HepG2 (cell line): ENCODE measurements around the gene CHST12. TPM values are rescaled to one million over a fixed set of nuclear protein-coding genes. Genes with fewer than 3 reads are reported as not detected.

ENCODE experiments used
- ATAC-seq: fragments of 200-7000 bp; cut with Tn5 transposase; 3 replicates; pipeline ENCODE4 v1.9.1; 2020; ENCODE audit warnings: mild to moderate bottlenecking, moderate library complexity
- BruUV-seq: library from RNA; stranded (reverse); fragments of 400-500 nt; replicated peaks from 2 replicates; lab custom pipeline; 2021; lab: Mats Ljungman, UMichigan
- CTCF ChIA-PET: fragments of 300-600 bp; formaldehyde crosslinking; extraction: SDS; loops from one replicate; lab custom pipeline; 2021; ENCODE audit warnings: low total read pairs, inconsistent platforms, low intra/inter-chr PET ratio; lab: Yijun Ruan, JAX
- POLR2A ChIA-PET: fragments of 350-600 bp; sonication (Branson Sonifier 250); formaldehyde crosslinking; loops from one replicate; lab custom pipeline; 2020; ENCODE audit warnings: antibody characterized with exemption, inconsistent platforms; lab: Yijun Ruan, JAX
- DNase-seq: peaks from one replicate; pipeline ENCODE4 v3.0.0-alpha.2; 2015; ENCODE audit warnings: low spot score
- FAIRE-seq: peaks from 3 replicates; lab custom pipeline; 2011; peaks lifted over from hg19 to GRCh38; lab: Jason Lieb, UNC
- H2AFZ ChIP-seq: one replicate; pipeline ENCODE4 v1.6.1; 2011; ENCODE audit warnings: low read length, inconsistent platforms
- H3K27ac ChIP-seq: fragments of 300-600 bp; 3 replicates; pipeline ENCODE4 v1.8.0; 2011; ENCODE audit warnings: mixed run types, mild to moderate bottlenecking, mixed read lengths, low read length, inconsistent platforms; ENCODE audit not compliant: insufficient read depth; ENCODE audit errors: extremely low read length
- H3K27me3 ChIP-seq, 2 experiments: fragments of 200-600 bp in 1 of 2; 2 replicates in 1 of 2; 3 replicates in 1 of 2; pipeline versions ENCODE4 v1.6.0 to v1.8.0; 2011; ENCODE audit warnings: low read length in 2 of 2, mild to moderate bottlenecking in 2 of 2, moderate library complexity in 2 of 2, inconsistent platforms in 1 of 2; ENCODE audit not compliant: insufficient read depth in 2 of 2, control insufficient read depth in 1 of 2
- H3K36me3 ChIP-seq, 2 experiments: fragments of 200-600 bp in 1 of 2; replicated peaks in 1 of 2; 2 replicates in 1 of 2; 3 replicates in 1 of 2; pipeline versions ENCODE4 v1.5.1 to v1.8.0; 2011; ENCODE audit warnings: low read length in 2 of 2, inconsistent platforms in 1 of 2; ENCODE audit not compliant: insufficient read depth in 2 of 2, control insufficient read depth in 1 of 2
- H3K4me1 ChIP-seq: 2 replicates; pipeline ENCODE4 v1.5.1; 2012; ENCODE audit warnings: low read length, inconsistent platforms; ENCODE audit not compliant: insufficient read depth
- H3K4me2 ChIP-seq: 2 replicates; pipeline ENCODE4 v1.6.0; 2011; ENCODE audit warnings: low read depth, low read length, inconsistent platforms
- H3K4me3 ChIP-seq, 3 experiments: fragments of 200-600 bp in 1 of 3; sonication (generic), shearing (Covaris generic) in 1 of 3; replicated peaks in 1 of 3; 2 replicates each; pipeline ENCODE4 v1.5.1; 2011 to 2016; ENCODE audit warnings: low read length in 3 of 3, inconsistent platforms in 2 of 3, low read depth in 2 of 3, mild to moderate bottlenecking in 2 of 3, control low read depth in 1 of 3, mixed read lengths in 1 of 3; ENCODE audit not compliant: insufficient read depth in 1 of 3
- H3K79me2 ChIP-seq: one replicate; pipeline ENCODE4 v1.6.1; 2011; ENCODE audit warnings: low read length, inconsistent platforms; ENCODE audit not compliant: insufficient read depth
- H3K9ac ChIP-seq: 2 replicates; pipeline ENCODE4 v1.6.0; 2011; ENCODE audit warnings: mild to moderate bottlenecking, low read depth, low read length, inconsistent platforms; ENCODE audit not compliant: insufficient read depth
- H3K9me3 ChIP-seq: 2 replicates; pipeline ENCODE4 v1.5.1; 2012; ENCODE audit warnings: mild to moderate bottlenecking, low read length
- H4K20me1 ChIP-seq: 2 replicates; pipeline ENCODE4 v1.6.0; 2011; ENCODE audit warnings: inconsistent platforms, mild to moderate bottlenecking, low read length, moderate library complexity; ENCODE audit not compliant: insufficient read depth
- CBFB ChIP-seq: sonication (generic); formaldehyde crosslinking; IDR thresholded peaks from 2 replicates; pipeline ENCODE4 v1.4.0; 2020; ENCODE audit warnings: missing genetic modification reagents
- CEBPB ChIP-seq: IDR thresholded peaks from 2 replicates; pipeline ENCODE4 v1.6.1; 2011; ENCODE audit warnings: low read depth, low read length, improper control_type of control experiment, borderline replicate concordance
- ELF3 ChIP-seq: IDR thresholded peaks from 2 replicates; pipeline ENCODE4 v1.6.1; 2016; ENCODE audit warnings: missing genetic modification reagents, missing compliant biosample characterization
- NR3C1 ChIP-seq: sonication (generic); formaldehyde crosslinking; IDR thresholded peaks from 2 replicates; pipeline ENCODE4 v1.4.0; 2020; ENCODE audit warnings: missing genetic modification reagents
- PHB2 ChIP-seq: fragments of 450-650 bp; IDR thresholded peaks from 2 replicates; pipeline ENCODE4 v1.6.1; 2018; ENCODE audit not compliant: partially characterized antibody
- ZEB1 ChIP-seq: IDR thresholded peaks from 2 replicates; pipeline ENCODE4 v1.6.1; 2012; ENCODE audit warnings: mild to moderate bottlenecking, low read depth, inconsistent platforms; ENCODE audit not compliant: insufficient replicate concordance
- ZNF572 ChIP-seq: sonication (generic); formaldehyde crosslinking; IDR thresholded peaks from 2 replicates; pipeline ENCODE4 v1.5.1; 2020; ENCODE audit warnings: mild to moderate bottlenecking, missing genetic modification reagents
- WGBS: methylation state at CpG from one replicate; pipeline ENCODE4 v1.1.6; 2017; ENCODE audit warnings: low lambda C conversion rate; 5-methylcytosine and 5-hydroxymethylcytosine counted together
- in situ Hi-C: cut with HindIII; loops from 2 replicates; pipeline ENCODE4 v1.10.0; 2017; ENCODE audit warnings: low pct_unique_long_range_greater_than_20kb; ENCODE audit not compliant: extremely low pct_ligation_motif_present
- intact Hi-C: fragments of 100-400 bp; cut with micrococcal nuclease; formaldehyde crosslinking; loops from one replicate; pipeline ENCODE4 v1.10.0; 2022; ENCODE audit not compliant: unreplicated experiment
- polyA plus RNA-seq, 8 experiments: library from polyadenylated mRNA; depleted of rRNA in 3 of 8; stranded (reverse) in 7 of 8; unstranded in 1 of 8; fragments of >200 nt; fragmentation: Illumina TruSeq in 4 of 8; extraction: Trizol in 4 of 8; gene quantifications; 2 replicates each; pipeline versions ENCODE4 v1.2.1 to v1.2.3, GENCODE V29; 2011 to 2016; ENCODE audit warnings: low read depth in 4 of 8, missing spikeins in 1 of 8, mixed read lengths in 1 of 8; ENCODE audit not compliant: insufficient read depth in 1 of 8
- total RNA-seq, 5 experiments: library from RNA; depleted of rRNA; stranded (reverse); fragments of >200 nt; fragmentation: Illumina TruSeq; extraction: Trizol; gene quantifications; 2 replicates each; pipeline ENCODE4 v1.2.3, GENCODE V29; 2016; ENCODE audit warnings: low read depth in 1 of 5
- TF ChIP-seq, protein P1 (sequence below): sonication (generic); formaldehyde crosslinking; IDR thresholded peaks from 2 replicates; pipeline ENCODE4 v1.9.0; 2021; ENCODE audit warnings: missing genetic modification reagents, mild to moderate bottlenecking, borderline replicate concordance

Gene CHST12
- total and polyA plus RNA-seq, 2 of the 13 experiments (the other 11 are each of a cell fraction or from before 2014, with no cell fraction given) = 6.4 to 15.8 TPM

GRCh38 chr7:2465928-2466327 is 62.5 kb downstream of the CHST12 start (continued):
- TF ChIP-seq, protein P1, sequence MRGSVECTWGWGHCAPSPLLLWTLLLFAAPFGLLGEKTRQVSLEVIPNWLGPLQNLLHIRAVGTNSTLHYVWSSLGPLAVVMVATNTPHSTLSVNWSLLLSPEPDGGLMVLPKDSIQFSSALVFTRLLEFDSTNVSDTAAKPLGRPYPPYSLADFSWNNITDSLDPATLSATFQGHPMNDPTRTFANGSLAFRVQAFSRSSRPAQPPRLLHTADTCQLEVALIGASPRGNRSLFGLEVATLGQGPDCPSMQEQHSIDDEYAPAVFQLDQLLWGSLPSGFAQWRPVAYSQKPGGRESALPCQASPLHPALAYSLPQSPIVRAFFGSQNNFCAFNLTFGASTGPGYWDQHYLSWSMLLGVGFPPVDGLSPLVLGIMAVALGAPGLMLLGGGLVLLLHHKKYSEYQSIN (CRISPR knock-in tag) = no peak
- no peak for TF ChIP-seq ZEB1

DNA sequence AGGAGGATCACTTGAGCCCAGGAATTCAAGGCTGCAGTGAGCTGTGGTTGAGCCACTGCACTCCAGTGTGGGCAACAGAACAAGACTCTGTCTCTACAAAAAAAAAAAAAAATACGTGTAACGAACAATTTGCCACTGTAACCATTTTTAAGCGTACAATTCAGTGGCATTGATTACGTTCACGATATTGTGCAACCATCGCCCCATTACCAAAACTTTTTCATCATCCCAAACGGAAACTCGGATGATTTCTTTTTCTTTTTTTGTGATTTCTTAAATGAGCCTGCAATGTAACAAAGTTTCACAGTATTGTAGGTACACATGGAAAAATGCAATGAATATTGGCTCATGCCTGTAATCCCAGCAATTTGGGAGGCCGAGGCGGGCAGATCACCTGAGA is 63.3 kb downstream of the CHST12 start:
- Histone ChIP-seq H3K27ac (no peak overlapping the region), H2AFZ (no peak overlapping the region), H3K4me3 (no peak overlapping the region), H4K20me1 (no peaks in the 10 kb centered on the region), H3K27me3 (peaks cover 4 to 16% of the 10 kb centered on the region in 2 experiments; a peak in 4 of 5 replicates), H3K4me2 (no peak overlapping the region), H3K79me2 (no peaks in the 10 kb centered on the region), H3K4me1 (peaks cover 27% of the 10 kb centered on the region), H3K36me3 (no peaks in the 10 kb centered on the region), H3K9ac (no peak overlapping the region), H3K9me3 (no peaks in the 10 kb centered on the region)
- ChIA-PET POLR2A (no interaction called here), CTCF (interaction anchor here (2.2 kb wide), 1 partner anchor 15 kb away, joined by 6 read pairs; no protein-coding TSS in a partner anchor)
- intact Hi-C loops = no loop called here
- TF ChIP-seq PHB2 = no peak
- no peak for TF ChIP-seq CBFB (CRISPR knock-in tag)
- TF ChIP-seq NR3C1 (CRISPR knock-in tag) = no peak
- peak; percentile 54; the same call in 1 of the 2 replicates for TF ChIP-seq CEBPB
- no peak for TF ChIP-seq ELF3 (CRISPR knock-in tag)
- no peak for TF ChIP-seq ZNF572 (CRISPR knock-in tag)
- DNase-seq (no peak), FAIRE-seq (no peak), ATAC-seq (no peak)
- WGBS = 53% methylated on average over 10 of the region's 10 CpGs
- in situ Hi-C loops = no loop called here
- BruUV-seq = no TSS peak
